PC-3 (cell line): ENCODE measurements around the gene TLR3. TPM values are rescaled to one million over a fixed set of nuclear protein-coding genes. Genes with fewer than 3 reads are reported as not detected.

Experiments
- ATAC-seq: fragments of 200-7000 bp; cut with Tn5 transposase; 2 replicates; pipeline ENCODE4 v1.9.1; 2020; ENCODE audit warnings: mild to moderate bottlenecking, moderate library complexity
- BruUV-seq: library from RNA; stranded (reverse); fragments of 400-500 nt; replicated peaks from 2 replicates; lab custom pipeline; 2021; lab: Mats Ljungman, UMichigan
- CTCF ChIA-PET: fragments of 300-600 bp; sonication (Branson Sonifier 250); formaldehyde crosslinking; loops from one replicate; lab custom pipeline; 2022; ENCODE audit warnings: antibody characterized with exemption; lab: Charles Lee
- POLR2A ChIA-PET: fragments of 300-600 bp; sonication (Branson Sonifier 250); formaldehyde crosslinking; loops from one replicate; lab custom pipeline; 2022; ENCODE audit warnings: antibody characterized with exemption; ENCODE audit not compliant: unreplicated experiment; lab: Charles Lee
- DNase-seq: peaks from one replicate; pipeline ENCODE4 v3.0.0-alpha.2; 2015
- H2AFZ ChIP-seq: fragments of 300-600 bp; sonication (generic); 2 replicates; pipeline ENCODE4 v1.6.0; 2016; ENCODE audit warnings: antibody characterized with exemption, low read length
- H3F3A ChIP-seq: fragments of 300-600 bp; sonication (generic); one replicate; pipeline ENCODE4 v1.6.0; 2017; ENCODE audit warnings: antibody characterized with exemption, low read length, control low read depth, mild to moderate bottlenecking; ENCODE audit not compliant: unreplicated experiment
- H3K27ac ChIP-seq: fragments of 300-600 bp; sonication (generic); 2 replicates; pipeline ENCODE4 v1.5.1; 2016; ENCODE audit warnings: mild to moderate bottlenecking, low read length
- H3K27me3 ChIP-seq: fragments of 300-600 bp; sonication (generic); 2 replicates; pipeline ENCODE4 v1.6.1; 2016; ENCODE audit warnings: low read length, mixed read lengths
- H3K36me3 ChIP-seq: fragments of 300-600 bp; sonication (generic); 2 replicates; pipeline ENCODE4 v1.6.1; 2016; ENCODE audit warnings: low read depth, mixed run types, low read length, mixed read lengths
- H3K4me1 ChIP-seq: fragments of 300-600 bp; sonication (generic); 2 replicates; pipeline ENCODE4 v1.5.1; 2016; ENCODE audit warnings: low read length; ENCODE audit not compliant: insufficient read depth
- H3K4me2 ChIP-seq: fragments of 300-600 bp; sonication (generic); 2 replicates; pipeline ENCODE4 v1.6.0; 2016; ENCODE audit warnings: low read length
- H3K4me3 ChIP-seq: fragments of 300-600 bp; sonication (generic); 2 replicates; pipeline ENCODE4 v1.5.1; 2016; ENCODE audit warnings: mild to moderate bottlenecking, low read length, mixed read lengths
- H3K79me2 ChIP-seq: fragments of 300-600 bp; sonication (generic); 2 replicates; pipeline ENCODE4 v1.6.1; 2017; ENCODE audit warnings: low read length, mixed read lengths
- H3K9ac ChIP-seq: fragments of 300-600 bp; sonication (generic); 2 replicates; pipeline ENCODE4 v1.6.0; 2016; ENCODE audit warnings: mild to moderate bottlenecking, low read length
- H3K9me2 ChIP-seq: fragments of 300-600 bp; sonication (generic); replicated peaks from 2 replicates; pipeline ENCODE4 v1.6.1; 2016; ENCODE audit warnings: mixed run types, low read length, mixed read lengths
- H3K9me3 ChIP-seq: fragments of 300-600 bp; sonication (generic); 2 replicates; pipeline ENCODE4 v1.6.1; 2016; ENCODE audit warnings: low read length, mixed read lengths
- H4K20me1 ChIP-seq: fragments of 300-600 bp; sonication (generic); 2 replicates; pipeline ENCODE4 v1.6.1; 2016; ENCODE audit warnings: low read length, mixed read lengths
- CTCF ChIP-seq: fragments of 300-600 bp; sonication (generic); conservative IDR thresholded peaks from 2 replicates; pipeline ENCODE4 v1.5.1; 2017; ENCODE audit warnings: antibody characterized with exemption, low read depth, mild to moderate bottlenecking, low read length
- EZH2 ChIP-seq: fragments of 300-600 bp; sonication (generic); IDR thresholded peaks from one replicate; pipeline ENCODE4 v1.6.1; 2017; ENCODE audit warnings: antibody characterized with exemption, mild to moderate bottlenecking, low read length; ENCODE audit not compliant: unreplicated experiment
- EZH2phosphoT487 ChIP-seq: fragments of 300-600 bp; sonication (generic); IDR thresholded peaks from 2 replicates; pipeline ENCODE4 v1.6.1; 2018; ENCODE audit warnings: mild to moderate bottlenecking, antibody characterized with exemption, low read length, borderline replicate concordance
- intact Hi-C: fragments of 100-400 bp; cut with micrococcal nuclease; formaldehyde crosslinking; loops from 2 replicates; pipeline ENCODE4 v1.9.0; 2023
- total RNA-seq: library from RNA; depleted of rRNA; stranded (reverse); fragments of >200 nt; gene quantifications from 2 replicates; pipeline ENCODE4 v1.2.3, GENCODE V29; 2014

Gene TLR3
- total RNA-seq, 1 experiment from 2014 or later, result 0.33 TPM

DNA sequence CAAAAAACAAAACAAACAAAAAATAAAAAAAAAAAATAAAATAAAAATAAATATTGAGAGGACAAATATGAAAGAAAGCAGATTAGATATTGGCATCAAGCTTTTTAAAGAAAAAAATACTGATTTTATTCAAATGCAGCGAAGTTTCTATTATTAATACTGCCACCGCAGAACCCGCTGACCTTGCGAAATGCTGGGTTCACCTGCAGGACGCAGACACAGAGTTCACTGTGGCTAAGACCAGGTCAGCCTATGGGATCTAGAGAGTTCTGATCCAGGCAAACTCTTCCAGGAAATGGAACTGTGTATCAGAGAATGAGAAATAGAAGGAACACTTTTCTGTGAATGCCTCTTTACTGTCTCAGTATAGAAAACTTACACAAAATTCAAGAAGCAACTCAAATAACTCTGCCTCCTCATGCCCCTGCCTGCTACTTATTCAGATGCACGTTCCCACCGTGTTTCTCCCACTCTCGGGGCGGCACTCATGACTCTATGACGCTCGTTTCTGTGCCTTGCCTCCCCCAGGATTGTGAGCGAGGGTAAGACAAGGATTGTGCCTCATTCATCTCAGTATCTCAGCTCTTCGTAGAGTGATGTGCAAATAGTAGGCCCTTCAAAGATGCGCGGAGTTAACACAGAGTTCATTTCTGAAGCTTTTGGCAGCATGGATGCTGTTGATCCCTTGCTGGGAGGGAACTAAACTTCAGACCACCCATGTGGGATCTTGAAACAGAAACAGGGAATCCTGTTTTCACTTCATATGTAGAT is 44.1 kb upstream of the TLR3 start:
- Histone ChIP-seq H3K4me2 (no peak overlapping the region), H3K4me1 (no peaks in the 10 kb centered on the region), H2AFZ (no peak overlapping the region), H3K36me3 (no peaks in the 10 kb centered on the region), H3K27ac (no peak overlapping the region), H3K27me3 (no peaks in the 10 kb centered on the region), H3K79me2 (no peaks in the 10 kb centered on the region), H3K9me2 (no peaks in the 10 kb centered on the region), H4K20me1 (no peaks in the 10 kb centered on the region), H3F3A (no peaks in the 10 kb centered on the region), H3K9ac (no peak overlapping the region), H3K9me3 (no peaks in the 10 kb centered on the region), H3K4me3 (no peak overlapping the region)
- DNase-seq (no peak), ATAC-seq (no peak)
- intact Hi-C loops, result no loop called here
- BruUV-seq, result no TSS peak
- CTCF ChIA-PET, result no interaction called here
- no peak for TF ChIP-seq EZH2phosphoT487
- no peak for TF ChIP-seq EZH2
- no peak for TF ChIP-seq CTCF
- POLR2A ChIA-PET, result no interaction called here

DNA sequence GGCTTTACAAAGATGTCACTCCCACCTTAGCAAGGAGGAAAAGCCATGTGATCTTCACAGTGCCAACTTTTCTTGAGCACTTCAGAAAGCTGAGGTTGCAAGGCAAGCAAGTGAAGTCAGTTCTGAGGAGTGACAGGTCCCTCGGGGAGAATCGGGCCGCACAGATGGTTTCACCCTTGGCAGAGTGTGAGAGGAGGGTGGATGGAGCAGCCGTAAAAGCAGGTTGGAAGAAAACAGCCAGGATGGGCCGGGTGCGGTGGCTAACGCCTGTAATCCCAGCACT is 43.6 kb upstream of the TLR3 start:
- intact Hi-C loops, result no loop called here
- POLR2A ChIA-PET, result no interaction called here

More for the DNA sequence above, 43.6 kb upstream of the TLR3 start:
- H3K9me3 ChIP-seq, result no peaks in the 10 kb centered on the region
- H3K79me2 ChIP-seq, result no peaks in the 10 kb centered on the region
- CTCF ChIA-PET, result interaction anchor here (0.6 kb wide), 1 partner anchor 133 kb away, joined by 3 read pairs; no protein-coding TSS in a partner anchor
- no peaks in the 10 kb centered on the region for H3K27me3 ChIP-seq
- H3K4me3 ChIP-seq, result no peak overlapping the region
- no peak for TF ChIP-seq CTCF
- no peak for TF ChIP-seq EZH2phosphoT487
- TF ChIP-seq EZH2, result no peak
- H3K4me2 ChIP-seq, result no peak overlapping the region
- no peak for DNase-seq
- no peak for ATAC-seq
- H2AFZ ChIP-seq, result no peak overlapping the region
- no TSS peak for BruUV-seq
- no peaks in the 10 kb centered on the region for H4K20me1 ChIP-seq
- no peaks in the 10 kb centered on the region for H3F3A ChIP-seq
- H3K36me3 ChIP-seq, result no peaks in the 10 kb centered on the region
- H3K27ac ChIP-seq, result no peak overlapping the region
- H3K4me1 ChIP-seq, result no peaks in the 10 kb centered on the region
- H3K9ac ChIP-seq, result no peak overlapping the region
- H3K9me2 ChIP-seq, result no peaks in the 10 kb centered on the region
